Smooth muscle cell (in vitro differentiated cells): ENCODE measurements around the gene LRP1. TPM values are rescaled to one million over a fixed set of nuclear protein-coding genes. Genes with fewer than 3 reads are reported as not detected.

Source experiments
- DNase-seq: peaks from one replicate; lab custom pipeline; 2025; ENCODE audit not compliant: unreplicated experiment; lab: John Stamatoyannopoulos, UW
- H2AFZ ChIP-seq: fragments of 200-600 bp; sonication (generic); 2 replicates; pipeline ENCODE4 v1.6.0; 2016; ENCODE audit warnings: antibody characterized with exemption, low read depth, mild to moderate bottlenecking
- H3F3A ChIP-seq: fragments of 200-600 bp; sonication (generic); 2 replicates; pipeline ENCODE4 v1.6.0; 2017; ENCODE audit warnings: antibody characterized with exemption, low read depth
- H3K27ac ChIP-seq: fragments of 200-600 bp; sonication (generic); 2 replicates; pipeline ENCODE4 v1.5.1; 2016; ENCODE audit warnings: low read depth, mild to moderate bottlenecking
- H3K27me3 ChIP-seq: fragments of 200-600 bp; sonication (generic); 2 replicates; pipeline ENCODE4 v1.6.1; 2016; ENCODE audit warnings: low read depth, mild to moderate bottlenecking
- H3K36me3 ChIP-seq: fragments of 200-600 bp; sonication (generic); 2 replicates; pipeline ENCODE4 v1.5.1; 2016; ENCODE audit warnings: low read depth
- H3K4me1 ChIP-seq: fragments of 200-600 bp; sonication (generic); 2 replicates; pipeline ENCODE4 v1.5.1; 2016; ENCODE audit warnings: low read depth
- H3K4me2 ChIP-seq: fragments of 200-600 bp; sonication (generic); 2 replicates; pipeline ENCODE4 v1.6.0; 2016; ENCODE audit warnings: mild to moderate bottlenecking
- H3K4me3 ChIP-seq: fragments of 200-600 bp; sonication (generic); 2 replicates; pipeline ENCODE4 v1.5.1; 2016; ENCODE audit warnings: mild to moderate bottlenecking
- H3K79me2 ChIP-seq: fragments of 200-600 bp; sonication (generic); 2 replicates; pipeline ENCODE4 v1.6.0; 2016; ENCODE audit warnings: low read depth, mild to moderate bottlenecking
- H3K9ac ChIP-seq: fragments of 200-600 bp; sonication (generic); 2 replicates; pipeline ENCODE4 v1.6.0; 2016; ENCODE audit warnings: low read depth
- H3K9me3 ChIP-seq: fragments of 200-600 bp; sonication (generic); replicated peaks from 2 replicates; pipeline ENCODE4 v1.5.1; 2016; ENCODE audit warnings: low read depth
- H4K20me1 ChIP-seq: fragments of 200-600 bp; sonication (generic); 2 replicates; pipeline ENCODE4 v1.6.0; 2016; ENCODE audit warnings: low read depth
- CTCF ChIP-seq: fragments of 200-600 bp; sonication (generic); IDR thresholded peaks from 2 replicates; pipeline ENCODE4 v1.5.1; 2017; ENCODE audit warnings: borderline replicate concordance, mild to moderate bottlenecking, antibody characterized with exemption; ENCODE audit not compliant: insufficient read depth, poor library complexity, severe bottlenecking
- WGBS: methylation state at CpG from one replicate; pipeline ENCODE4 v1.1.7; 2016; ENCODE audit warnings: low lambda C conversion rate; 5-methylcytosine and 5-hydroxymethylcytosine counted together
- polyA plus RNA-seq: library from polyadenylated mRNA; unstranded; fragments of >200 nt; fragmentation: Nextera tagmentation; extraction: Ambion mirVana; gene quantifications from 2 replicates; pipeline ENCODE4 v1.2.1, GENCODE V29; 2016
- total RNA-seq: library from RNA; depleted of rRNA; stranded (reverse); fragments of >200 nt; gene quantifications from 2 replicates; pipeline ENCODE4 v1.2.3, GENCODE V29; 2014

LRP1 gene
- total and polyA plus RNA-seq, 2 experiments from 2014 or later: 75.3 to 95.4 TPM

- peaks cover 15% of the 10 kb centered on the region for H3K79me2 ChIP-seq
- no peaks in the 10 kb centered on the region for H3K9me3 ChIP-seq
- WGBS: 96% methylated on average over 6 of the region's 6 CpGs
- no peaks in the 10 kb centered on the region for H3F3A ChIP-seq
- no peak for TF ChIP-seq CTCF
- no peak overlapping the region for H3K9ac ChIP-seq
- H4K20me1 ChIP-seq: peaks cover 98% of the 10 kb centered on the region
- H3K4me3 ChIP-seq: no peak overlapping the region
- no peak overlapping the region for H3K4me2 ChIP-seq
- H3K27me3 ChIP-seq: no peaks in the 10 kb centered on the region
- DNase-seq: no peak
- peaks cover 6% of the 10 kb centered on the region for H3K36me3 ChIP-seq
- H3K27ac ChIP-seq: no peak overlapping the region
- no peaks in the 10 kb centered on the region for H3K4me1 ChIP-seq
- no peak overlapping the region for H2AFZ ChIP-seq
These were observed 25.8 kb downstream of the LRP1 start for GRCh38 chr12:57154076-57154475.

GRCh38 chr12:57154804-57155434 lies 26.6 kb downstream of the LRP1 start:
- no peak for DNase-seq
- no peak for TF ChIP-seq CTCF
- Histone ChIP-seq H3K4me1 (no peaks in the 10 kb centered on the region), H2AFZ (no peak overlapping the region), H3K9ac (no peak overlapping the region), H3K79me2 (peaks cover 15% of the 10 kb centered on the region), H3K36me3 (peaks cover 6% of the 10 kb centered on the region), H3K4me3 (no peak overlapping the region), H4K20me1 (peaks cover 98% of the 10 kb centered on the region), H3K9me3 (no peaks in the 10 kb centered on the region), H3K4me2 (no peak overlapping the region), H3F3A (no peaks in the 10 kb centered on the region), H3K27me3 (no peaks in the 10 kb centered on the region), H3K27ac (no peak overlapping the region)
- WGBS: 92% methylated on average over 5 of the region's 5 CpGs

- no peak overlapping the region for H3K9ac ChIP-seq
- H2AFZ ChIP-seq: no peak overlapping the region
- WGBS: 97% methylated on average over 16 of the region's 16 CpGs
- no peak for DNase-seq
- H3K27ac ChIP-seq: no peak overlapping the region
- no peaks in the 10 kb centered on the region for H3K27me3 ChIP-seq
- TF ChIP-seq CTCF: no peak
- peaks cover 6% of the 10 kb centered on the region for H3K36me3 ChIP-seq
- peaks cover 98% of the 10 kb centered on the region for H4K20me1 ChIP-seq
- H3K4me1 ChIP-seq: no peaks in the 10 kb centered on the region
- H3F3A ChIP-seq: no peaks in the 10 kb centered on the region
- H3K9me3 ChIP-seq: no peaks in the 10 kb centered on the region
- H3K79me2 ChIP-seq: peaks cover 5% of the 10 kb centered on the region
- no peak overlapping the region for H3K4me2 ChIP-seq
- no peak overlapping the region for H3K4me3 ChIP-seq
These were observed 28.6 kb downstream of the LRP1 start for GRCh38 chr12:57156701-57157403.
